Head of caudate nucleus (tissue), 42 donors: ENCODE measurements around the gene SPTBN4.
"Not testable (repeated sequence)": the region's sequence is repeated elsewhere in the genome, so short reads cannot be mapped to it uniquely, and the experiment has no call there.

ENCODE experiments used
- DNase-seq, 42 donors: peaks; one replicate each; pipeline versions ENCODE4 v3.0.0 to v3.0.0-alpha.2; 2020 to 2021; ENCODE audit warnings: mixed read lengths in 7 of 42
- intact Hi-C: fragments of 100-400 bp; cut with DNase I; formaldehyde crosslinking; loops from one replicate; pipeline ENCODE4 v1.15.0; 2022

SPTBN4 gene

DNA sequence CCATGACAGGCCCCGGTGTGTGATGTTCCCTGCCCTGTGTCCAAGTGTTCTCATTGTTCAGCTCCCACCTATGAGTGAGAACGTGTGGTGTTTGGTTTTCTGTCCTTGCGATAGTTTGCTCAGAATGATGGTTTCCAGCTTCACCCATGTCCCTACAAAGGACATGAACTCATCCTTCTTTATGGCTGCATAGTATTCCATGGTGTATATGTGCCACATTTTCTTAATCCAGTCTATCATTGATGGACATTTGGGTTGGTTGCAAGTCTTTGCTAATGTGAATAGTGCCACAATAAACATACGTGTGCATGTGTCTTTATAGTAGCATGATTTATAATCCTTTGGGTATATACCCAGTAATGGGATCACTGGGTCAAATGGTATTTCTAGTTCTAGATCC is 80.4 kb downstream of the SPTBN4 start:
- intact Hi-C loops, DNase-seq: not testable (repeated sequence)

DNA sequence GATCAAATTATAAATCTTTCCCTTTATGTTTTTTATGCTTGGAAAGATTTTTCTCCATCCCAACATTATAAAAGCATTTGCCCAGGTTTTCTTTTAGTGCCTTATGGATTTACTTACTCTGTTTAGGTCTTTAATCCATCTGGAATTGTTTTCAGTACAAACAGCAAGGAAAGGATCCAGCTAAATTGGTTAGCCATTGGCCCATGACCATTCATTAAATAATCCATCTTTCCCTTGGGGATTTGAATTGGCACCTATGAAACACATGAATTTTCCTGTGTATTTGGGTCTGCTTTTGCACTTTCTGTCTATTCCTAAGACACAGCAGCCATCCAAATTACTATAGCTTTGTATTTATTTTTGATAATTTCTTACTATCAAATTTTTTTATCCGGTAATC is 81.0 kb downstream of the SPTBN4 start:
- no peak for DNase-seq
- intact Hi-C loops, result no loop called here

DNA sequence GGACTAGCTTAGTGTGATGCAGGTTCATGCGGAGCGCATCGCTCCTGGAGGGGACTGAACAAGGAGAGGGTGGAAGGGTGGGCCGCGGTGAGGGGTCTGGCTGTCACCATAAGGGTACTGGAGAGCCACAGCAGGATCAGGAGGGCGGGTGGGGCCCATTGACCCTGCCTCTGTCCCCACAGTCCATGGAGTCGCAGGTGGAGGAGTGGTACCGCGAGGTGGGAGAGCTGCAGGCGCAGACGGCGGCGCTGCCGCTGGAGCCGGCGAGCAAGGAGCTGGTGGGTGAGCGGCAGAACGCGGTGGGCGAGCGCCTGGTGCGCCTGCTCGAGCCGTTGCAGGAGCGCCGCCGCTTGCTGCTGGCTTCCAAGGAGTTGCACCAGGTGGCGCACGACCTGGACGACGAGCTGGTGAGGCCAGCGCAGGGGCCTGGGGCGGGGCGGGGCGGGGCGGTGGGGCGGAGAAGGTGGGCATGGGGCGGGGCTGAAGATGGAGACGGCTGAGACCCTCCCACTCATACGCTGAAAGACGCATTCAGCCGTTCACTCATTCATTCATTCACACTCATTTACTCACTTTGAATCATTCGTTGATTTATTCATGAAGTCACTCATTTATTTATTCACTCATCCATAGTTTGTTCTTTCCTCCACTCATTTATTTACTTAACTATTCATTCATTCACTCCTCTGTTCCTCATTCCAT is 82.4 kb downstream of the SPTBN4 start:
- DNase-seq, result peak; percentile 39 to 91 (median 75)
- intact Hi-C loops, result no loop called here

DNA sequence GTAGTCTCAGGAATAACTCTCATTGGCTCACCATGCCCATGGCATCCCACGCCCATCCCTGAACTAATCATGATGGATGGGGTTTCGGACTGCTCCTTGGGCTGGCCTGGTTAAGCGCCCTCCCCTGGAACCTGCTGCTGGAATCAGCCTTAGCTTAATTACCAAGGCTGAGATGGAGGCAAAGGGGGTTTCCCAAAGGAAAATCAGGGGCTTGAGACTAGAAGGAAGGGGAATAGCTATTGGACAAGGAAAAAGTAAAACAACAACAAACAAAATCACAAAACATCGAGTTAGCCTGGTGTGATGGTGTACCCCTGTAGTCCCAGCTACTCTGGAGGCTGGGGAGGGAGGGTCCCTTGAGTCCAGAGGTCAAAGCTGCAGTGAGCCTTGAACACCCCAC is 84.2 kb downstream of the SPTBN4 start:
- intact Hi-C loops, result no loop called here
- no peak for DNase-seq

DNA sequence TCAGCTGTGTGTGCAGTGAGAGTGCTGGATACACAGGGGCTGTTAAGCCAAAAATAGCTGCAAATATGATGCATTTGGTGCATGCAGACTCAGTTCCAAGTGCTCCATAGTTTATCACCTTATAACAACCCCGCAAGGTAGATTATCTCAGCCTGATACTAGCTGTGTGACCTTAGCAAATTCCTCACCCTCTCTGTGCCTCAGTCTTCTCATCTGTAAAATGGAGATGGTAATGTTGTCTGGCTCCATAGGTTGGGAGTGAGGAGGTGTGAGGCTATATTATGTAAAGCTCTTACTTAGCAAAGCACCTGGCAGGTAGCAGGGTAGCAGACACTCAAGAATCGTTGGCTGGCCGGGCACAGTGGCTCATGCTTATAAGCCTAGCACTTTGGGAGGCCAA is 86.0 kb downstream of the SPTBN4 start:
- intact Hi-C loops, result no loop called here
- DNase-seq, result no peak

DNA sequence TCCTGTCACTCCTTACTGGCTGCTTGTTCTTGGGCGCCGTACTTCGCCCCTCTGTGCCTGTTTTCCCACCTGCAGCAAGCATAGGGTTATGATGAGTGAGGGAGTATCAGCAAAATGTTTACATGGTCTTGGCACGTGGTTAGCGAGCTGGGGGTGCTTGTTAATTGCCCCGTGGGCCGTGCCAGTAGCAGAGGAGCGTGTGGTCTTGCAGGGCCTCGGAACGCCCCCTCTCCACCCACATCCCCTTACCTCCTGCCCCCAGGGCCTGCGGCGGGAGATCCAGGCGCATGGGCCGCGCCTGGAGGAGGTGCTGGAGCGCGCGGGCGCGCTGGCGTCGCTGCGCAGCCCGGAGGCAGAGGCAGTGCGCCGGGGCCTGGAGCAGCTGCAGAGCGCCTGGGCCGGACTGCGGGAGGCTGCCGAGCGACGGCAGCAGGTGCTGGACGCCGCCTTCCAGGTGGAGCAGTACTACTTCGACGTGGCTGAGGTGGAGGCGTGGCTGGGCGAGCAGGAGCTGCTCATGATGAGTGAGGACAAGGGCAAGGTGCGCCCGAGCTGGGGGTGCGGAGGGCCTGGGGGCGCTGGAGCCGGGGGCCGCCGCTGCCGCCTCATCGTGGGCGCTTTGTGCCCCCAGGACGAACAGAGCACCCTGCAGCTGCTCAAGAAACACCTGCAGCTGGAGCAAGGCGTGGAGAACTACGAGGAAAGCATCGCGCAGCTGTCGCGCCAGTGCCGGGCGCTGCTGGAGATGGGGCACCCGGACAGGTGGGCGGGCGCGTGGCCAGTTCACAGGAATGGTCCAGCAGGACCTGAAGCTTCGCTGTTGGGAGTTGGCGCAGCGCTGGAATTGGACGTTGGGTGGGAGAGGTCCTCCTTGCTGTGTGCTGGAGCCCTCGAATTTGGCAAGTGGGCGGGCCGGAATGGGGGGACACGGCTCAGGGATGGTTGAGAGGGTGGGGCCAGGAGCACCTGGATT is 87.4 kb downstream of the SPTBN4 start:
- DNase-seq, result peak in 3 of 42 donors; percentile 19 to 48 (median 46)
- intact Hi-C loops, result no loop called here

DNA sequence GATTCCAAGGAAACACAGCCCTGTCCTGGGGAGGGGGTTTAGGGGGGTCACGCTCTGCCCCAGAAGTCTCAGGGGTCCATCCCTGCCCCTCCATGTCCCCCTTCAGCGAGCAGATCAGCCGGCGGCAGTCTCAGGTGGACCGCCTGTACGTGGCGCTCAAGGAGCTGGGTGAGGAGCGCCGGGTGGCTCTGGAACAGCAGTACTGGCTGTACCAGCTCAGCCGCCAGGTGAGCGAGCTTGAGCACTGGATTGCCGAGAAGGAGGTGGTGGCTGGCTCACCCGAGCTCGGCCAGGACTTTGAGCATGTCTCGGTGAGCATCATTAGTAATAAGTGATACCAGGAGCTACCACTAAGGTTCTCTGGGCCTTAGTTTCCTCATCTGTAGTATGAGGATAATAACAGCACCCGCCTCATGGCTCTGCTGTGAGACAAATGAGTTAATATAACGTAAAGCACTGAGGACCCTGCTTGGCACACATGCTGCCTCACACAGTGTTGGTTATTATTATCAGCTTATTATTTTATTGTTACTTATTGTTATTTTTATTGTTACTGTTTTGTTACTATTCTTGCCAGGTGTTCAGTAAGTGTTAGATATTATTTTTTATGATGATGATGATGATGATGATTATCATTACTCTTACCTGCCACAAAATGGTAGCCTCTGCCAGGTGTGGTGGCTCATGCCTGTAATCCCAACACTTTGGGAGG is 89.3 kb downstream of the SPTBN4 start:
- DNase-seq, result no peak
- intact Hi-C loops, result no loop called here

DNA sequence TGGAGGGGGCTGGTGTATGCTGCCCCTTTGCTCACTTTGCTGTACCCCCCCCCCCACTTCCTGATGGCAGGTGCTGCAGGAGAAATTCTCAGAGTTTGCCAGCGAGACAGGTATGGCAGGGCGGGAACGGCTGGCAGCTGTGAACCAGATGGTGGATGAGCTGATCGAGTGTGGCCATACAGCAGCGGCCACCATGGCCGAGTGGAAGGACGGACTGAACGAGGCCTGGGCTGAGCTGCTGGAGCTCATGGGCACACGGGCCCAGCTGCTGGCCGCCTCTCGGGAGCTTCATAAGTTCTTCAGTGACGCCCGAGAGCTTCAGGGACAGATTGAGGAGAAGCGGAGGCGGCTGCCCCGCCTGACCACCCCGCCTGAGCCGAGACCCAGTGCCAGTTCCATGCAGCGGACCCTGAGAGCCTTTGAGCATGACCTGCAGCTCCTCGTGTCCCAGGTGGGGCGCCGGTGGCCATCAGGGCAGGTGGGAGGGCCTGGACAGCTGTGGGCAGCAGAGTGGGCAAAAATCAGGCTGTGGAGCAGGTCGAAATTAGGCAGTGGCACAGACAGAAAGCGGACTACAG is 90.2 kb downstream of the SPTBN4 start:
- intact Hi-C loops, result no loop called here
- no peak for DNase-seq

DNA sequence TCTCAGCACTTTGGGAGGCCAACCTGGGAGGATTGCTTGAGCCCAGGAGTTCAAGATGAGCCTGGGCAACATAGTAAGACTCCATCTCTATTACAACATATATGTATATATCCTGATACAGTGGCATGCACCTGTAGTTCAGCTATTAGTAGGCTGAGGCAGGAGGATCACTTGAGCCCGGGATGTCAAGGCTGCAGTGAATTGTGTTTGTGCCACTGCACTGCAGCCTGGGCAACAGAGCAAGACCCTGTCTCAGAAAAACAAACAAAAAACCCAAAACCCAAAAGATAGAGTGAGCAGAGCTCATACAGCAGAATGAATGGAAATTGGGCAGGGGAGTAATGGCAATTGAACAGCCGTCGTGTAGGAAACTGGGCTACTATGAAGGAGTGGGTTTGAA is 92.6 kb downstream of the SPTBN4 start:
- DNase-seq, result no peak
- intact Hi-C loops, result no loop called here

DNA sequence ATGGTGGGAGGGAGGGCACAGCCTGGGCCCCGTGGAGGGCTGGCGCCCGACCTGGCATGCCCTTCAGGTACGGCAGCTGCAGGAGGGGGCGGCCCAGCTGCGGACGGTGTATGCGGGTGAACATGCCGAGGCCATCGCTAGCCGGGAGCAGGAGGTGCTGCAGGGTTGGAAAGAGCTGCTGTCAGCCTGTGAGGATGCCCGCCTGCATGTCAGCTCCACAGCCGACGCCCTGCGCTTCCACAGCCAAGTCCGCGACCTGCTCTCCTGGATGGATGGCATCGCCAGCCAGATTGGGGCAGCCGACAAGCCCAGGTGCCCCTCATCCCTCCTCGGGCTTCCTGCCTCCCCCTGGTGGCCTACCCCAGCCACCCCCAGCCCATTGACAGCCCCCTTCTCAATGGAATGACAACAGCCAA is 93.3 kb downstream of the SPTBN4 start:
- DNase-seq, result peak in 2 of 42 donors; percentile 17 to 44
- intact Hi-C loops, result no loop called here

DNA sequence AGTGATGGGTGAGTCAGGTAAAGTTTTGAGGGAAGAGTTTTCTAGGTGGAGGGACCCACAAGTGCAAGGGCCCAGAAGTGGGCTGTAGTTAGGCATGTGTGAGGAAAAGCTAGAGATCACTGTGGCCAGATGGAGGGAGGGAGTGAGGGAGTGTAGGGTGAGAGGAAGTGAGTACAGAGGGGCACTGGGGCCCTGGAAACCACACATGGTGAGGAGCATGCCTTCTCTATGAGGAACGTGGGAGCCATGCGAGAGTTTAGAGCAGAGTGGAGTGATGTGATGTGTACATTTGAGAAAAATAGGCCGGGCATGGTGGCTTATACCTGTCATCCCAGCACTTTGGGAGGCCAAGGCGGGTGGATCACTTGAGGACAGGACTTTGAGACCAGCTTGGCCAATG is 95.1 kb downstream of the SPTBN4 start:
- intact Hi-C loops, result no loop called here
- no peak for DNase-seq

DNA sequence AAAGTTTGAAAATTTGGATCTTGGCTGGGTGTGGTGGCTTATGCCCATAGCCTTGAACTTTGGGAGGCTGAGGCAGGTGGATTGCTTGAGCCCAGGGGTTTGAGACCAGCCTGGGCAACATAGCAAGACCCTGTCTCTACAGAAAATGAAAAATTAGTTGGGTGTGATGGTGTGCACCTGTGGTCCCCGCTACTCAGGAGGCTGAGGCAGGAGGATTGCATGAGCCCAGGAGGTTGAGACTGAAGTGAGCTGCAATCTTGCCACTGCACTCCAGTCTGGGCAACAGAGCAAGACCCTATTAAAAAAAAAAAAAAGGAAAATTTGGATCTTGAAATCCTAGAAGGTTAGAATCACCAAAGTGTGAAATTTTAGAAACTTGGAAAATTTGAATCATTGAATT is 97.7 kb downstream of the SPTBN4 start:
- intact Hi-C loops, DNase-seq: not testable (repeated sequence)

DNA sequence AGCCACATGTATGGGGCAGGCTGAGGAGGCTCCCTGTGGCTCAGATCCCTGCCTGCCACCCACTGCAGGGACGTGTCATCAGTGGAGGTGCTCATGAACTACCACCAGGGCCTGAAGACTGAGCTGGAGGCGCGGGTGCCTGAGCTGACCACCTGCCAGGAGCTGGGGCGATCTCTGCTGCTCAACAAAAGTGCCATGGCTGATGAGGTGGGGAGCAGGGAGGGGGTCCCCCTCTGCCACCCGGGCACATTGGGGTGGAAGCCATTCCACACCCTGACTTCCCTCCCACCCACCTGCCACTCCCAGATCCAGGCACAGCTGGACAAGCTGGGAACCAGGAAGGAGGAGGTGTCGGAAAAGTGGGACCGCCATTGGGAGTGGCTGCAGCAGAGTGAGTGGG is 98.6 kb downstream of the SPTBN4 start:
- intact Hi-C loops, result no loop called here
- no peak for DNase-seq

DNA sequence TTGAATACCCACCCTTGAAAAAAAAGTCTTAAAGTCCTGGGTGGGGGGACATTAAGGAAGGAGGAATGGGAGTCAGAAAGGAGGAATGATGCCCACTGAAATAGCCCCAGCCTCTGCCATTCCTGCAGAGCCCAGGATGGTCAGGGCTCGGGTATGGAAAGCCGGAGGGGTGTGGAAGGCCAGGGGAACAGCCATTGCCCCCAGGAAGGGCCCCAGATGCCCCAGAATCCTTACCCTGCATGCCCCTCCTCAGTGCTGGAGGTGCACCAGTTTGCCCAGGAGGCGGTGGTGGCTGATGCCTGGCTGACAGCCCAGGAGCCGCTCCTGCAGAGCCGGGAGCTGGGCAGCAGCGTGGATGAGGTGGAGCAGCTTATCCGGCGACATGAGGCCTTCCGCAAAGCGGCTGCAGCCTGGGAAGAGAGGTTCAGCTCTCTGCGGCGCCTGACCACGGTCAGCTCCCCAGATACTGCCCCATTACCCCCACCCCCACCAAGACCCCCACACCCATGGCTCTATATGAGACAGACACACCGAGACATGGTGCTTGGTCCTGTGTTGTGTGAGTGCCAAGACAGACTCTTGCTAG is 99.2 kb downstream of the SPTBN4 start:
- intact Hi-C loops, result no loop called here
- DNase-seq, result no peak

DNA sequence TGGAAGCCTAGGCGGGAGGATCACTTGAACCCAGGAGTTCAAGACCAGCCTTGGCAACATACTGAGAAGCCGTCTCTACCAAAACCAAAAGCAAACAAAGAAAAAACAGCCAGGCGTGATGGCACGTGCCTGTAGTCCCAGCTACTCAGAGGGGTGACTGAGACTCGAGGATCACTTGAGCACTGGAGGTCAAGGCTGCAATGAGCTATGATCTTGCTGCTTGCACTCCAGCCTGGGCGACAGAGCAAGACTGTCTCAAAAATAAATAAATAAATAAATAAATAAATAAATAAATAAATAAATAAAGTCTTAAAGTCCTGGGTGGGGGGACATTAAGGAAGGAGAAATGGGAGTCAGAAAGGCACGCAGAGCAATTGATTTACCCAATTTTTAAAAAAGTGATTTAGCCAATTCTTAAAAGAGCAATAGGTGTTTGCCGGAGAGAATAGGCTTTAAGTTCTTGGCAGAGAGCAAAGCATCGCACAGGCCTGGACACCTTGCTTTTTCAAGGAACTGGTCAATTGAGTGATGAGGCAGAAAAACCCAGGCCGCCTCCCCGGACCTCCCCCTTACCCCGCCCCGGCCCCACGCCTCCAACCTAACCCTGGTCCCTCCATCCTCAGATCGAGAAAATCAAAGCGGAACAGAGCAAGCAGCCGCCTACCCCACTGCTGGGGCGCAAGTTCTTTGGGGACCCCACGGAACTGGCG is 100.4 kb downstream of the SPTBN4 start:
- DNase-seq, result no peak
- intact Hi-C loops, result no loop called here

DNA sequence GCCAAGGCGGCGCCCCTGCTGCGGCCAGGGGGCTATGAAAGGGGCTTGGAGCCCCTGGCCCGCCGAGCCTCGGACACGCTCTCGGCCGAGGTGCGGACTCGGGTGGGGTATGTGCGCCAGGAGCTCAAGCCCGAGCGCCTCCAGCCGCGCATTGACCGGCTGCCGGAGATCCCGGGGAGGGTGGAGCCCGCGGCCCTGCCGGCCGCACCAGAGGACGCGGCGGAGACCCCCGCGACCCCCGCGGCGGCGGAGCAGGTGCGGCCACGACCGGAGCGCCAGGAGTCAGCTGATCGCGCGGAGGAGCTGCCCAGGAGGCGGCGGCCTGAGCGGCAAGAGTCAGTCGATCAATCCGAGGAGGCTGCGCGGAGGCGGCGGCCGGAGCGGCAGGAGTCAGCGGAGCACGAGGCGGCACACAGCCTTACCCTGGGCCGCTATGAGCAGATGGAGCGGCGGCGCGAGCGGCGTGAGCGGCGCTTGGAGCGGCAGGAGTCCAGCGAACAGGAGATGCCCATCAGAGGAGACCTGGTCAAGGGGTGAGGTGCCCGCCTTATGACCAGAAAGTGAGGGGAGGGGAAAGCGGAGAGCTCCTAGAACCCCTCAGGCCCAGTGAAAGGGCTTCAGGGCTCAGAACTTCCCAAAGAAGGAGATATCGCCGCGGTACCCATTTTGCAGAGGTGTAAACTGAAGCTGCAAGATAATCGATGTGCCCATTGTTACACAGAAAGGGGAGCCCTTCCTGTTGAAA is 101.1 kb downstream of the SPTBN4 start:
- intact Hi-C loops, result no loop called here
- no peak for DNase-seq

DNA sequence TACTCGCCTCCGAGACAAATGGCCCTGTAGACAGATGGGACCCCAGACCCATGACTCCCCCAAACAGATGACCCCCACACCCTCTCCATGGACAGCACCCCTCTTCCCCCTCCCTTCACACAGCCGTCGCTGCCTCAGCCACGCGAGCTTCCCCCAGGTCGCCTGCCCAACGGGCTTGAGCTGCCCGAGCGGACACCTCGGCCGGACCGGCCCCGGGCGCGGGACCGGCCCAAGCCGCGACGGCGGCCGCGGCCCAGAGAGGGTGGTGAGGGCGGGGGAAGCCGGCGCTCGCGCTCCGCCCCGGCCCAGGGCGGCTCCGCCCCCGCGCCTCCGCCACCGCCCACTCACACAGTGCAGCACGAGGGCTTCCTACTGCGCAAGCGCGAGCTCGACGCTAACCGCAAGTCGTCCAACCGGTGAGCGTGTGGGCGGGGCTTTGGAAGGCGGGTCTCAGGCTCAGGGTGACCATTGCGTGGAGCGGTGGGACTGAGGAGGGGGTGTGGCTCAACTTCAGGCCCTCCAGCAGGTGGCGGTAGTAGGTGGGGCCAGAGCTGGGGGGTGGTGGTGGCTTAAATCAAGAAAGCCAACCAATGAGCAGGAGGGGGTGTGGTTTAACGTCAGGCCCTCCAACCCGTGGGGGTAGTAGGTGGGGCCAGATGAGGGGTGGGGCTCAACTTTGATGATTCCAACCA is 103.7 kb downstream of the SPTBN4 start:
- intact Hi-C loops, result no loop called here
- peak; percentile 93 to 98 (median 97) for DNase-seq
